Heart left ventricle (tissue), 16 donors: ENCODE data around the gene ATP2B2. TPM values are rescaled to one million over a fixed set of nuclear protein-coding genes. Genes with fewer than 3 reads are reported as not detected.

Experiments
- ATAC-seq, 4 donors: fragments of 200-7000 bp; cut with Tn5 transposase; one replicate each; pipeline ENCODE4 v1.9.1; 2020 to 2022; ENCODE audit warnings: moderate library complexity in 4 of 4, mild to moderate bottlenecking in 3 of 4, moderate number of reproducible peaks in 1 of 4
- DNase-seq, 5 donors: peaks; one replicate each; pipeline ENCODE4 v3.0.0-alpha.2; 2020
- H3K27ac ChIP-seq, 12 donors: fragments of 200-600 bp; sonication (generic) in 4 of 12; one replicate each; pipeline versions ENCODE4 v1.5.0 to v1.8.0; 2016 to 2022; ENCODE audit warnings: mild to moderate bottlenecking in 2 of 12
- H3K27me3 ChIP-seq, 9 donors: fragments of 200-600 bp; sonication (generic) in 2 of 9; one replicate each; pipeline versions ENCODE4 v1.5.1 to v1.8.0; 2016 to 2022; ENCODE audit warnings: mild to moderate bottlenecking in 3 of 9
- H3K36me3 ChIP-seq, 9 donors: fragments of 200-600 bp; sonication (generic) in 2 of 9; one replicate each; pipeline versions ENCODE4 v1.5.0 to v1.8.0; 2018 to 2022; ENCODE audit warnings: mild to moderate bottlenecking in 2 of 9
- H3K4me1 ChIP-seq, 12 donors: fragments of 200-600 bp; sonication (generic) in 4 of 12; one replicate each; pipeline versions ENCODE4 v1.5.0 to v1.8.0; 2016 to 2022; ENCODE audit warnings: mild to moderate bottlenecking in 3 of 12
- H3K4me3 ChIP-seq, 12 donors: fragments of 200-600 bp; sonication (generic) in 4 of 12; one replicate each; pipeline versions ENCODE4 v1.5.0 to v1.8.0; 2017 to 2022; ENCODE audit warnings: mild to moderate bottlenecking in 9 of 12, moderate library complexity in 4 of 12
- H3K9me3 ChIP-seq, 12 donors: fragments of 200-600 bp; sonication (generic) in 4 of 12; one replicate each; pipeline versions ENCODE4 v1.5.0 to v1.8.0; 2016 to 2022; ENCODE audit warnings: mild to moderate bottlenecking in 1 of 12
- POLR2A ChIP-seq, 2 donors: fragments of 450-650 bp; IDR thresholded peaks; one replicate each; pipeline ENCODE4 v1.6.1; 2017; ENCODE audit warnings: antibody characterized with exemption in 2 of 2, mild to moderate bottlenecking in 2 of 2, moderate library complexity in 2 of 2
- WGBS, 4 donors: extraction: QIAGEN DNeasy Blood & Tissue Kit in 2 of 4; methylation state at CpG; one replicate each; pipeline versions ENCODE4 v1.1.5 to v1.1.7; 2013 to 2018; 5-methylcytosine and 5-hydroxymethylcytosine counted together
- intact Hi-C, 10 donors: fragments of 100-400 bp; cut with DNase I; formaldehyde crosslinking; loops; one replicate each; pipeline versions ENCODE4 v1.11.1 to v1.14.2; 2022
- microRNA counts, 2 donors: library from miRNA; unstranded; fragments of <30 nt; microRNA quantifications; one replicate each; lab custom pipeline; 2016
- microRNA-seq, 4 donors: library from miRNA; unstranded; fragments of <30 nt; microRNA quantifications; one replicate each; pipeline versions ENCODE4 to v1.2.0, GENCODE V29; 2017 to 2020
- polyA plus RNA-seq, 2 donors: library from polyadenylated mRNA; stranded (reverse); fragments of 200-250 nt; gene quantifications; one replicate each; pipeline ENCODE4 v1.2.3, GENCODE V29; 2013
- total RNA-seq, 9 donors: library from RNA; depleted of rRNA in 2 of 9; stranded (reverse); fragments of >200 nt in 2 of 9; fragmentation: NEBNext Ultra II Directional in 3 of 9; extraction: Animal tissue kit (Norgen Biotek cat#: 25700) in 3 of 9; gene quantifications; one replicate each; pipeline versions ENCODE4 v1.1.0 to v1.2.4, GENCODE V29; 2016 to 2023
- TF ChIP-seq, protein P1 (sequence below), 12 donors: fragments of 200-600 bp; sonication (generic) in 4 of 12; IDR thresholded peaks; one replicate each; pipeline versions ENCODE4 v1.5.0 to v1.8.0; 2018 to 2022; ENCODE audit warnings: antibody characterized with exemption in 12 of 12, mild to moderate bottlenecking in 5 of 12
- donor health status: ischemic (EF 13 %, LVEDD 7.1; RV severe dilation, severe dysfunction).
- donor health status: healthy with polysubstance abuse.
- donor health status: DM: no; HTN: yes; CAD: no.
- donor health status: DM: no; HTN: no; CAD: no.
- donor health status: ischemic (EF 25% LVEDD 6.9; RV normal size, moderate dysfunction).
- donor health status: ischemic (EF 25% LVEDD 5.7; RV mildly dilated, moderate dysfunction).
- donor health status: healthy.
- donor health status: DM: yes; HTN: yes; CAD: no.
- donor health status: ischemic (EF 35%, LVEDD 5.7; RV mildly dilated, moderate dysfunction).
- donor health status: nonischemic (EF 11% LVEDD 7.7; RV severe dilation, severe dysfunction).
- donor health status: DM: yes; HTN: yes; CAD: no.
- donor health status: PGD.
- donor health status: ischemic (EF 29% LVEDD 5.4; RV normal size, mild dysfunction).
- donor health status: nonischemic (EF 23%, LVEDD 6.1; RV moderate dilation, normal function).

The ATP2B2 gene
- total and polyA plus RNA-seq, 11 donors = 0.01 to 0.35 (median 0.12) TPM; not detected in 3

DNA sequence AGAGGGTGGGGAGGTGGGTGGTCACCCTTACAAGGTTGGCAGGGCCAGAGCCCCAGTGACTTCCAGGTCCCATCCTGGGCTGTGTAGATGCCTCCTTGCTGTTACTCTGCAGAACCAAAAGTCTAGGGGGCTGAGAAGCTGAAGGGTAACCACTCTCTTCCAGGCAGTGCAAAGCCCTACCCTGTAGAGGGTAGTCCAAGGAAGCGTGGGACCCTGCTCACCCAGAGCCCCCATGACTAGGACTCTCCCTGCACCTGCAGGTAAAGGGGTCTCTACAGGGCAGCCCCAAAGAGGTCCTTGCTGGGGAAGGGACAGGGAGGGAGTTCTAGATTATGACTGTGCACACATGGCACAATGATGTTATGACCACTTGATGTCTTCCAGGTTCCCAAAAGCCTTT lies 226.9 kb downstream of the ATP2B2 start:
- intact Hi-C loops = no loop called here
- no peak overlapping the region for H3K4me3 ChIP-seq
- no peak for DNase-seq
- peaks cover 0 to 87% (median 66%) of the 10 kb centered on the region in 9 donors for H3K36me3 ChIP-seq
- H3K27me3 ChIP-seq = no peaks in the 10 kb centered on the region
- peak in 1 of 4 donors; percentile 17 for ATAC-seq
- no peaks in the 10 kb centered on the region for H3K9me3 ChIP-seq
- peaks cover 0 to 20% (median 10%) of the 10 kb centered on the region in 12 donors for H3K4me1 ChIP-seq
- H3K27ac ChIP-seq = no peak overlapping the region
- WGBS, 4 donors = 97 to 100% (median 100%) methylated on average over 1 of the region's 1 CpG
- no peak for TF ChIP-seq POLR2A (IDR thresholded peaks at IDR 0.05)

DNA sequence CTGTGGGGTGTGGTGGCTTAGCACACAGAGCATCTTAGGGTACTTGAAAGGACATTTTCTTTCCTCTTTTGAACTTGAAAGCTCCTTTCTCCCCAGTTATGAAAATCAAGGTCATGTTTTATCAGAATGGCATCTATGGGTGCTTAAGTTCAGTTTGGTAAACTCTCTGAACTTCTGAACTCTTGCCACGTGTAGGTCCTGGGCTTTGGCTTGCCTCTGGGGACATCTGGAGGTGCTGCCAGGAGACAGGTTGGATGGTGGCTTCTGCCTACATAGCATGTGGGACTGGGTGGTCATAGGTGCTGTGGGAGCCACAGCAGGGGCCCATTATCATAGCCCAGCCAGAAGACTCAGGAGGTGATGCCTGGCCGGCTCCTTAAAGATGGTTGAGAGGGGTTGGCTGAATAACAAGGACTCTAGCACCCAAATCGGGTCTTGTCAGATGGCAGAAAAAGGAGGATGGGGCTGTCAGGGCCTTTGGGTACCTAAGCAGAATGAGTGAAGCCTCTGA lies 228.2 kb downstream of the ATP2B2 start:
- 86 to 89% (median 87%) methylated on average over 3 of the region's 3 CpGs for WGBS, 4 donors
- no peak for DNase-seq
- Histone ChIP-seq H3K9me3 (no peaks in the 10 kb centered on the region), H3K4me1 (peaks cover 0 to 26% (median 16%) of the 10 kb centered on the region in 12 donors), H3K27ac (no peak overlapping the region), H3K4me3 (no peak overlapping the region), H3K36me3 (peaks cover 0 to 82% (median 68%) of the 10 kb centered on the region in 9 donors), H3K27me3 (no peaks in the 10 kb centered on the region)
- ATAC-seq = no peak
- no peak for TF ChIP-seq POLR2A (IDR thresholded peaks at IDR 0.05)
- TF ChIP-seq, protein P1, sequence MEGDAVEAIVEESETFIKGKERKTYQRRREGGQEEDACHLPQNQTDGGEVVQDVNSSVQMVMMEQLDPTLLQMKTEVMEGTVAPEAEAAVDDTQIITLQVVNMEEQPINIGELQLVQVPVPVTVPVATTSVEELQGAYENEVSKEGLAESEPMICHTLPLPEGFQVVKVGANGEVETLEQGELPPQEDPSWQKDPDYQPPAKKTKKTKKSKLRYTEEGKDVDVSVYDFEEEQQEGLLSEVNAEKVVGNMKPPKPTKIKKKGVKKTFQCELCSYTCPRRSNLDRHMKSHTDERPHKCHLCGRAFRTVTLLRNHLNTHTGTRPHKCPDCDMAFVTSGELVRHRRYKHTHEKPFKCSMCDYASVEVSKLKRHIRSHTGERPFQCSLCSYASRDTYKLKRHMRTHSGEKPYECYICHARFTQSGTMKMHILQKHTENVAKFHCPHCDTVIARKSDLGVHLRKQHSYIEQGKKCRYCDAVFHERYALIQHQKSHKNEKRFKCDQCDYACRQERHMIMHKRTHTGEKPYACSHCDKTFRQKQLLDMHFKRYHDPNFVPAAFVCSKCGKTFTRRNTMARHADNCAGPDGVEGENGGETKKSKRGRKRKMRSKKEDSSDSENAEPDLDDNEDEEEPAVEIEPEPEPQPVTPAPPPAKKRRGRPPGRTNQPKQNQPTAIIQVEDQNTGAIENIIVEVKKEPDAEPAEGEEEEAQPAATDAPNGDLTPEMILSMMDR (IDR thresholded peaks at IDR 0.05) = no peak
- intact Hi-C loops = no loop called here

DNA sequence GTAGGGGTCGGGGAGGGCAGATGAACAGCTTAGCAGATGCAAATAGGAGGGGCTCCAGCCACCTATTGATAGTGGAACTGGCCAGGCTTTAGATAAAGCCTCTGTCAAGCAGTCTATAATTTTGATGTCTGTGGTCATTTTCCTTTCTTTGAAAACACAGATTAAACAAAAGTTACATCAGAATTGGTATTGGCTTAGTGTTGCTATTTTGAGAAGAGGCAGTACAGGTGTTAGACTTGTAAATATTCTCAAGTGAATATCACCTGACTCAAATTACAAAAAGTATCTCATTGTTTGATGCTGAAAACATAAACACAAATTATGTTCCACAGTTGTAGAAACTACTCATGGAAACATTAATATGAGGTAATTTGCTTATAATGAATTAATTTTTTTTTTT lies 230.8 kb downstream of the ATP2B2 start:
- Histone ChIP-seq H3K27ac (no peak overlapping the region), H3K4me3 (no peak overlapping the region), H3K9me3 (no peaks in the 10 kb centered on the region), H3K36me3 (peaks cover 0 to 84% (median 72%) of the 10 kb centered on the region in 9 donors), H3K27me3 (no peaks in the 10 kb centered on the region), H3K4me1 (peaks cover 0 to 24% (median 16%) of the 10 kb centered on the region in 12 donors)
- no peak for DNase-seq
- intact Hi-C loops = no loop called here
- WGBS, 4 donors = 44 to 61% (median 52%) methylated on average over 1 of the region's 1 CpG
- TF ChIP-seq, protein P1 (IDR thresholded peaks at IDR 0.05) = no peak
- no peak for TF ChIP-seq POLR2A (IDR thresholded peaks at IDR 0.05)
- ATAC-seq = no peak

MicroRNA genes within 50 kb of the gene (microRNA counts, 767-probe panel; counts per million panel counts)
- microRNA hsa-miR-378b (lab: Ali Mortazavi, UCI) (1,472 to 1,960 counts per million in 2 donors), microRNA hsa-miR-885-3p (lab: Ali Mortazavi, UCI) (0 to 71.6 counts per million in 2 donors), microRNA hsa-miR-885-5p (lab: Ali Mortazavi, UCI) (1,411 to 1,879 counts per million in 2 donors)

Small RNA genes lying within 50 kb of the gene (microRNA-seq; reads per million reads assigned to microRNA genes)
- gene MIR378B = 0.21 to 8.4 (median 6.4) reads per million in 4 donors
- 0 to 0.77 (median 0.06) reads per million in 4 donors for gene MIR885

Other genes starting within 250 kb of the ATP2B2 start
- 1 to 10 TPM in 1 of 9 donors, under 1 TPM in 2, not detected in 6; 0.42 to 2.1 (median 0.75) TPM for gene GHRL, start 212.6 kb downstream of the ATP2B2 start, total RNA-seq
- under 1 TPM; 0.18 to 0.61 TPM for gene GHRL, start 212.6 kb downstream of the ATP2B2 start, polyA plus RNA-seq
- 10 to 100 TPM; 49.7 to 73.6 (median 56.9) TPM for gene SEC13, start 184.5 kb downstream of the ATP2B2 start, total RNA-seq
- gene SEC13, start 184.5 kb downstream of the ATP2B2 start, polyA plus RNA-seq = 100 to 1,000 TPM in 1 of 2 donors, 10 to 100 TPM in 1; 49.2 to 164 TPM